K562 (cell line): ENCODE results near the gene NAA40. TPM values are rescaled to one million over a fixed set of nuclear protein-coding genes. Genes with fewer than 3 reads are reported as not detected.

Experiments used
- ATAC-seq: fragments of 200-7000 bp; cut with Tn5 transposase; 3 replicates; pipeline ENCODE4 v1.9.1; 2020; ENCODE audit warnings: moderate library complexity
- BruUV-seq: library from RNA; stranded (reverse); fragments of 400-500 nt; replicated peaks from 2 replicates; lab custom pipeline; 2021; lab: Mats Ljungman, UMichigan
- CTCF ChIA-PET: fragments of 300-600 bp; formaldehyde crosslinking; extraction: SDS; loops from one replicate; lab custom pipeline; 2021; ENCODE audit warnings: low intra/inter-chr PET ratio; lab: Yijun Ruan, JAX
- POLR2A ChIA-PET: fragments of 300-600, 350-650 bp; sonication (Branson Sonifier 250); formaldehyde crosslinking; extraction: SDS; loops from one replicate; lab custom pipeline; 2021; ENCODE audit warnings: antibody characterized with exemption, inconsistent platforms; lab: Yijun Ruan, JAX
- DNase-seq, 4 experiments: peaks; one replicate each; pipeline versions ENCODE4 v3.0.0 to v3.0.0-alpha.2; 2011 to 2018; ENCODE audit warnings: low spot score in 3 of 4, mixed read lengths in 3 of 4; ENCODE audit errors: extremely low read depth in 1 of 4
- FAIRE-seq: peaks from 2 replicates; lab custom pipeline; 2011; peaks lifted over from hg19 to GRCh38; lab: Jason Lieb, UNC
- H2AFZ ChIP-seq: 2 replicates; pipeline ENCODE4 v1.6.0; 2011; ENCODE audit warnings: low read depth, low read length, control low read depth, inconsistent platforms
- H3K27ac ChIP-seq: fragments of 200-600 bp; 3 replicates; pipeline ENCODE4 v1.8.0; 2011; ENCODE audit warnings: low read depth, mild to moderate bottlenecking, control low read depth, inconsistent platforms, low read length, moderate library complexity, mixed read lengths; ENCODE audit errors: extremely low read depth
- H3K27me3 ChIP-seq, 2 experiments: fragments of 300-600 bp in 1 of 2; 2 replicates in 1 of 2; 3 replicates in 1 of 2; pipeline versions ENCODE4 v1.6.0 to v1.8.0; 2011; ENCODE audit warnings: inconsistent platforms in 2 of 2, low read length in 2 of 2, mild to moderate bottlenecking in 1 of 2, mixed read lengths in 1 of 2, moderate library complexity in 1 of 2; ENCODE audit not compliant: control insufficient read depth in 2 of 2, insufficient read depth in 2 of 2
- H3K36me3 ChIP-seq: fragments of 300-600 bp; 3 replicates; pipeline ENCODE4 v1.8.0; 2011; ENCODE audit warnings: mild to moderate bottlenecking, low read length, inconsistent platforms; ENCODE audit not compliant: control insufficient read depth, insufficient read depth
- H3K4me1 ChIP-seq, 2 experiments: fragments of 200-600 bp in 1 of 2; replicated peaks in 1 of 2; 2 replicates in 1 of 2; 3 replicates in 1 of 2; pipeline versions ENCODE4 v1.5.1 to v1.8.0; 2011; ENCODE audit warnings: inconsistent platforms in 2 of 2, low read length in 2 of 2, mild to moderate bottlenecking in 1 of 2, mixed read lengths in 1 of 2, moderate library complexity in 1 of 2; ENCODE audit not compliant: control insufficient read depth in 2 of 2, insufficient read depth in 2 of 2
- H3K4me2 ChIP-seq: 2 replicates; pipeline ENCODE4 v1.6.1; 2011; ENCODE audit warnings: low read length, control low read depth, inconsistent platforms, mixed read lengths; ENCODE audit not compliant: insufficient read depth
- H3K4me3 ChIP-seq: fragments of 200-600 bp; sonication (generic), shearing (Covaris generic); 2 replicates; pipeline ENCODE4 v1.5.1; 2016; ENCODE audit warnings: control low read depth, inconsistent platforms
- H3K79me2 ChIP-seq: fragments of 200-600 bp; 3 replicates; pipeline ENCODE4 v1.8.0; 2011; ENCODE audit warnings: low read length, inconsistent platforms; ENCODE audit not compliant: control insufficient read depth, insufficient read depth
- H3K9ac ChIP-seq, 2 experiments: 2 replicates each; pipeline versions ENCODE4 v1.6.0 to v1.6.1; 2011; ENCODE audit warnings: low read depth in 2 of 2, low read length in 2 of 2, control low read depth in 1 of 2, inconsistent platforms in 1 of 2, mild to moderate bottlenecking in 1 of 2, mixed read lengths in 1 of 2; ENCODE audit not compliant: insufficient read depth in 1 of 2
- H3K9me1 ChIP-seq: one replicate; pipeline ENCODE4 v1.6.0; 2011; ENCODE audit warnings: inconsistent platforms, mild to moderate bottlenecking, low read length, moderate library complexity; ENCODE audit not compliant: control insufficient read depth, insufficient read depth
- H3K9me3 ChIP-seq: replicated peaks from 2 replicates; pipeline ENCODE4 v1.5.1; 2011; ENCODE audit warnings: low read depth, low read length, inconsistent platforms; ENCODE audit not compliant: control insufficient read depth, insufficient read depth
- H4K20me1 ChIP-seq: replicated peaks from 2 replicates; pipeline ENCODE4 v1.6.1; 2011; ENCODE audit warnings: low read length, inconsistent platforms, mixed read lengths; ENCODE audit not compliant: control insufficient read depth, insufficient read depth
- ASH1L ChIP-seq: fragments of 450-650 bp; IDR thresholded peaks from 2 replicates; pipeline ENCODE4 v1.6.1; 2018; ENCODE audit warnings: borderline replicate concordance, mild to moderate bottlenecking, low read depth; ENCODE audit not compliant: partially characterized antibody
- THRB ChIP-seq: fragments of 450-650 bp; formaldehyde crosslinking; conservative IDR thresholded peaks from 2 replicates; pipeline ENCODE4 v1.4.0; 2022; ENCODE audit warnings: mild to moderate bottlenecking, missing genetic modification characterization
- ZBTB40 ChIP-seq, 2 experiments: fragments of 450-650 bp in 1 of 2; sonication (generic) in 1 of 2; formaldehyde crosslinking in 1 of 2; IDR thresholded peaks; 2 replicates each; pipeline versions ENCODE4 v1.7.1 to v1.9.0; 2016 to 2022; ENCODE audit warnings: inconsistent platforms in 1 of 2, mild to moderate bottlenecking in 1 of 2, missing genetic modification reagents in 1 of 2
- WGBS: fragments of 100-300 bp; shearing (Covaris generic); methylation state at CpG from one replicate; pipeline ENCODE4 v1.1.6; 2016; ENCODE audit warnings: low coverage, mixed read lengths; ENCODE audit not compliant: insufficient coverage; ENCODE audit errors: missing lambda C conversion rate; 5-methylcytosine and 5-hydroxymethylcytosine counted together
- in situ Hi-C: fragments of 300-500 bp; cut with MboI; formaldehyde crosslinking; loops from 4 replicates; pipeline ENCODE4 v1.15.0; 2018; ENCODE audit warnings: inconsistent platforms, mixed read lengths
- intact Hi-C: fragments of 100-400 bp; cut with micrococcal nuclease; formaldehyde crosslinking; loops from 2 replicates; pipeline ENCODE4 v1.14.2; 2022
- polyA plus RNA-seq, 8 experiments: library from polyadenylated mRNA; depleted of rRNA in 4 of 8; stranded (reverse) in 5 of 8; unstranded in 3 of 8; fragments of >200 nt; fragmentation: Nextera tagmentation in 2 of 8; fragmentation: Illumina TruSeq in 1 of 8; extraction: Ambion mirVana in 2 of 8; extraction: Trizol in 1 of 8; gene quantifications; 2 replicates each; pipeline versions ENCODE4 v1.2.1 to v1.2.3, GENCODE V29; 2011 to 2014; ENCODE audit warnings: inconsistent platforms in 1 of 8, missing spikeins in 1 of 8
- total RNA-seq, 7 experiments: library from RNA; depleted of rRNA in 6 of 7; stranded (reverse); fragments of >200 nt in 6 of 7; fragmentation: Illumina TruSeq in 2 of 7; extraction: Trizol in 2 of 7; gene quantifications; 2 replicates each; pipeline versions ENCODE4 v1.2.1 to v1.2.3, GENCODE V29; 2011 to 2021; ENCODE audit warnings: low replicate concordance in 1 of 7

The NAA40 gene
- total and polyA plus RNA-seq, 9 of the 15 experiments (the other 6 are each of a cell fraction or from before 2014, with no cell fraction given) = 6.2 to 39.0 (median 23.1) TPM

GRCh38 chr11:63929616-63930015, 9.2 kb upstream of the NAA40 start:
- Histone ChIP-seq H3K27me3 (no peaks in the 10 kb centered on the region), H3K9me1 (no peaks in the 10 kb centered on the region), H3K36me3 (no peaks in the 10 kb centered on the region), H3K27ac (no peak overlapping the region), H2AFZ (no peak overlapping the region; the same call in 1 of the 2 replicates), H3K4me2 (no peak overlapping the region), H3K9ac (peak overlapping the region in 1 of 2 experiments; percentile 17; a peak in 1 of 4 replicates), H3K4me3 (no peak overlapping the region), H4K20me1 (no peaks in the 10 kb centered on the region), H3K9me3 (no peaks in the 10 kb centered on the region), H3K79me2 (no peaks in the 10 kb centered on the region), H3K4me1 (no peaks in the 10 kb centered on the region; a peak in 1 of 5 replicates)
- CTCF ChIA-PET = no interaction called here
- in situ Hi-C loops (no loop called here), intact Hi-C loops (no loop called here)
- TF ChIP-seq ZBTB40 (IDR thresholded peaks at IDR 0.05) (no peak), ZBTB40 (CRISPR knock-in tag; IDR thresholded peaks at IDR 0.05) (no peak), ASH1L (no peak), THRB (CRISPR knock-in tag) (no peak)
- no peak for FAIRE-seq
- no peak for DNase-seq
- no peak for ATAC-seq
- no TSS peak for BruUV-seq
- POLR2A ChIA-PET = interaction anchor here (0.6 to 0.9 kb wide), 2 partner anchors 10 to 168 kb away, joined by 3 to 4 read pairs; no protein-coding TSS in a partner anchor
- WGBS = 33% methylated on average over 5 of the region's 5 CpGs
